NCI-H2107 treated with DMSO at 0.1 percent for 48 hours (cell line): Measurements from ENCODE around the gene CTF1.
"Not testable (repeated sequence)": the region's sequence is repeated elsewhere in the genome, so short reads cannot be mapped to it uniquely, and the experiment has no call there.

Source experiments
- DNase-seq: peaks from one replicate; lab custom pipeline; 2025; ENCODE audit not compliant: unreplicated experiment; lab: John Stamatoyannopoulos, UW

The CTF1 gene

GRCh38 chr16:30927789-30928378, 31.5 kb downstream of the CTF1 start:
- peak; percentile 57 for DNase-seq

GRCh38 chr16:30928390-30928789, 32.0 kb downstream of the CTF1 start:
- DNase-seq = no peak

- DNase-seq = no peak
Measured at GRCh38 chr16:30929167-30929566, 32.8 kb downstream of the CTF1 start.

GRCh38 chr16:30930160-30930571, 33.8 kb downstream of the CTF1 start:
- no peak for DNase-seq

GRCh38 chr16:30931068-30931650, 34.7 kb downstream of the CTF1 start:
- no peak for DNase-seq

GRCh38 chr16:30934827-30935557, 38.6 kb downstream of the CTF1 start:
- no peak for DNase-seq

- no peak for DNase-seq
Measured at GRCh38 chr16:30937692-30938091, 41.3 kb downstream of the CTF1 start.

- DNase-seq = not testable (repeated sequence)
Measured at GRCh38 chr16:30939571-30939970, 43.2 kb downstream of the CTF1 start.

GRCh38 chr16:30941600-30942425, 45.4 kb downstream of the CTF1 start:
- DNase-seq = peak; percentile 30

GRCh38 chr16:30942426-30942806, 46.0 kb downstream of the CTF1 start:
- no peak for DNase-seq

GRCh38 chr16:30944352-30944751, 47.9 kb downstream of the CTF1 start:
- DNase-seq = no peak

GRCh38 chr16:30946671-30947540, 50.5 kb downstream of the CTF1 start:
- no peak for DNase-seq

- no peak for DNase-seq
Measured at GRCh38 chr16:30947541-30947858, 51.1 kb downstream of the CTF1 start.

GRCh38 chr16:30947859-30948666, 51.6 kb downstream of the CTF1 start:
- no peak for DNase-seq

- DNase-seq = no peak
Measured at GRCh38 chr16:30948667-30949649, 52.5 kb downstream of the CTF1 start, which contains the start of gene ORAI3. Gene ORAI3, plus strand, starts transcription at chr16:30949068. Its CDS starts 222 bp downstream, at chr16:30949290.

- DNase-seq = no peak
Measured at GRCh38 chr16:30949650-30950515, 53.5 kb downstream of the CTF1 start.

GRCh38 chr16:30950516-30951065, 54.2 kb downstream of the CTF1 start:
- no peak for DNase-seq
